Activated CD8-positive, alpha-beta memory T cell treated with anti-CD3 and anti-CD28 coated beads, Interleukin-2, amount 10 ng/mL, durations not matched to agents 7 days and 5 days (primary cell): ENCODE measurements around the gene DNAJB11. TPM values are rescaled to one million over a fixed set of nuclear protein-coding genes. Genes with fewer than 3 reads are reported as not detected.

ENCODE experiments used
- ATAC-seq: fragments of 150-1000 bp; cut with Tn5 transposase; one replicate; pipeline ENCODE4 v1.10.0; 2021; ENCODE audit warnings: moderate library complexity
- CTCF ChIA-PET: fragments of 350-600 bp; sonication (Branson Sonifier 250); formaldehyde crosslinking; loops from one replicate; lab custom pipeline; 2021; ENCODE audit warnings: antibody characterized with exemption; lab: Charles Lee
- DNase-seq: peaks from one replicate; pipeline ENCODE4 v3.0.0-alpha.2; 2020
- H3K27ac Mint-ChIP-seq: one replicate; pipeline ENCODE4 v1.8.0; 2021; ENCODE audit warnings: mild to moderate bottlenecking, mixed read lengths
- H3K27me3 Mint-ChIP-seq: one replicate; pipeline ENCODE4 v1.8.0; 2021; ENCODE audit warnings: mixed read lengths
- H3K36me3 Mint-ChIP-seq: one replicate; pipeline ENCODE4 v1.8.0; 2021; ENCODE audit warnings: mild to moderate bottlenecking, mixed read lengths
- H3K4me1 Mint-ChIP-seq: one replicate; pipeline ENCODE4 v1.8.0; 2021; ENCODE audit warnings: mixed read lengths
- H3K4me3 Mint-ChIP-seq: one replicate; pipeline ENCODE4 v1.8.0; 2021; ENCODE audit warnings: mild to moderate bottlenecking, moderate library complexity, mixed read lengths
- H3K9me3 Mint-ChIP-seq: one replicate; pipeline ENCODE4 v1.8.0; 2022; ENCODE audit warnings: low read depth, mixed read lengths
- total RNA-seq, 2 experiments: library from RNA; stranded (reverse); gene quantifications; one replicate each; pipeline ENCODE4 v1.2.3, GENCODE V29; 2021

DNAJB11 gene
- total RNA-seq, 2 experiments from 2014 or later, result 48.6 to 61.3 TPM

DNA sequence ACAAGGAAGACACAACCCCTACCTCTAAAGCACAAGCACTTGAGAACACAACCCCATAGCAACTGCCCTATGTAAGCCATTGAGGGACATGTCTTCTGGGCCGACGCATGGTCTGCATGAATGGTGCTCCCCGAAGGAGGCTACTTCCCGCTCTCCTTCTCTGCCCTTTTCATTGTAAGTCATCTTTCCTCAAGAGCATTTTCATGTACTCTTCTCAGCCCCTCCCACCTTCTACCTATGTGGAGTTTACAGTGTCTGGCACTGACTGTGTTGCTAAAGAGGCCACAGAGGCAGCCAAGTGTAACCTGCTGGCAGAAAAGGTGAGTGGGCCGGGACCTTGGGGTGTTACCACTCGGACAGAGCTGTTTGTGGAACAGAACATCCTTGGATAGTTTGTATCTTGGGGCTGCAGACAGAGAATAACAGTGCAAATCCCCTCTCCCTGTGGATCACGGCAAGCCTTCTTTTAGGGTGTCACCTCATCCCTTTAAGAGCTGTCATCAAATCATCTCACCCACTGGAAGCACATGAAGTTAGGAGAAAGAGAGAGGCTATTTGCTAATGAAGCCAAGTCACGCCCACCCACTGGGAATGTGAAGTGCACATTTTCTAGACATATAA lies 47.9 kb downstream of the DNAJB11 start:
- DNase-seq, result no peak
- Mint-ChIP-seq H3K27me3 (peaks cover 48% of the 10 kb centered on the region), H3K27ac (no peak overlapping the region)

DNA sequence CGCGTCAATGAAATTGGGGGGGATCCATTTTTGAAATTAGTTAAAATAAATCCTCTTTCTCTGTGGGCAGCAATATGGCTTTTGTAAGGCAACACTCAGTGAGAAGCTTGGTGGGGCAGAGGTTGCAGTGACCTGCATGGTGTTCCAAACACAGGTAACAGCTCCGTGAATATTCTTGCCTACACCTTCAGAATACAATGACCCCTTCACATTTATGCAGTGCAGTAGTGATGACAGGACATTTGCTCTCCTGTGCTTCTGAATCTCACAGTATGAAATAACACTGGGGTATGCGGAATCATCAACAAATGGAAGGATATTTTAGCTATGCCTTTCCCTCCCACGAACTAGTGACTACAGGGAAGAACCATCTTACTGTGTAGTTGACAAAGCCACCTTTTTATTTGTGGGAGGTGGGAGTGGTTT lies 49.3 kb downstream of the DNAJB11 start:
- no peak overlapping the region for H3K27ac Mint-ChIP-seq

More for the DNA sequence above, 47.9 kb downstream of the DNAJB11 start:
- CTCF ChIA-PET, result interaction anchor here (1.2 to 8.1 kb wide), 5 partner anchors 7 to 546 kb away, joined by 5 to 106 read pairs (median 11); no protein-coding TSS in a partner anchor
- no peaks in the 10 kb centered on the region for H3K9me3 Mint-ChIP-seq
- no peaks in the 10 kb centered on the region for H3K36me3 Mint-ChIP-seq
- peaks cover 21% of the 10 kb centered on the region for H3K4me1 Mint-ChIP-seq
- no peak overlapping the region for H3K4me3 Mint-ChIP-seq
- no peak for ATAC-seq

DNA sequence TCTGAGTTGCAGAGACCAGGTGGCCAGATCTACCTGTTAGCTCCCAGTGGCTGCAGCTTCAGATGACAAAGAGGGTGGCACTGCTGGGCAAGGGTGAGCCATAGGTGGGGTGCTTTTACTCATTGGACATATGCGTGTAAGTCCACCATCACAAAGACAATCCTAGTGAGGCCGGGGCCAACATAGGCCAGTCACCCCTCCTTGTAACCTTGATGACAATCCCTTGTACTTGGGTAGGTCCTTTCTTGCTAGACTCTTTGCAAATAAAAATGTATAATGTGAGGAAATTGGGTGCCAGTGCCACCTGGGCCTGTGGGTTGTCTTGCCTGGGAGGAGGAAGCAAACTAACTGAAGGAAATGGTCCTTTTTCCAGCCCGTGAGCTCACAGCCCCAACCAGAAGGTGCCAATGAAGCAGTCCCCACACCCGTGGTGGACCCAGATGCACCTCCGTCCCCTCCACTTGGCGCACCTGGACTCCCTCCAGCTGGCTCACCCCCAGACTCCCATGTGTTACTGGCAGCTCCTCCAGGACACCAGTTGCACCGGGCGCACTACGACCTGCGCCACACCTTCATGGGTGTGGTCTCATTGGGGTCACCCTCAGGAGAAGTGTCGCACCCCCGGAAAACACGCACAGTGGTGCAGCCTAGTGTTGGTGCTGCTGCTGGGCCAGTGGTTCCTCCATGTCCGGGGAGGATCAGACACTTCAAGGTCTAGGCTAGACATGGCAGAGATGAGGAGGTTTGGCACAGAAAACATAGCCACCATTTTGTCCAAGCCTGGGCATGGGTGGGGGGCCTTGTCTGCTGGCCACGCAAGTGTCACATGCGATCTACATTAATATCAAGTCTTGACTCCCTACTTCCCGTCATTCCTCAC lies 49.9 kb downstream of the DNAJB11 start:
- CTCF ChIA-PET, result interaction anchor here (0.7 to 1.2 kb wide), 4 partner anchors 10 to 325 kb away, joined by 3 to 8 read pairs (median 3); no protein-coding TSS in a partner anchor
- DNase-seq, result no peak
- no peak overlapping the region for H3K27ac Mint-ChIP-seq

More for the DNA sequence above, 49.3 kb downstream of the DNAJB11 start:
- ATAC-seq (no peak), DNase-seq (no peak)
- H3K9me3 Mint-ChIP-seq, result no peaks in the 10 kb centered on the region
- peaks cover 15% of the 10 kb centered on the region for H3K4me1 Mint-ChIP-seq
- no peak overlapping the region for H3K4me3 Mint-ChIP-seq
- no peaks in the 10 kb centered on the region for H3K36me3 Mint-ChIP-seq
- H3K27me3 Mint-ChIP-seq, result peaks cover 41% of the 10 kb centered on the region
- CTCF ChIA-PET, result interaction anchor here (1.0 to 1.2 kb wide), 2 partner anchors 10 to 202 kb away, joined by 3 to 8 read pairs; no protein-coding TSS in a partner anchor

DNA sequence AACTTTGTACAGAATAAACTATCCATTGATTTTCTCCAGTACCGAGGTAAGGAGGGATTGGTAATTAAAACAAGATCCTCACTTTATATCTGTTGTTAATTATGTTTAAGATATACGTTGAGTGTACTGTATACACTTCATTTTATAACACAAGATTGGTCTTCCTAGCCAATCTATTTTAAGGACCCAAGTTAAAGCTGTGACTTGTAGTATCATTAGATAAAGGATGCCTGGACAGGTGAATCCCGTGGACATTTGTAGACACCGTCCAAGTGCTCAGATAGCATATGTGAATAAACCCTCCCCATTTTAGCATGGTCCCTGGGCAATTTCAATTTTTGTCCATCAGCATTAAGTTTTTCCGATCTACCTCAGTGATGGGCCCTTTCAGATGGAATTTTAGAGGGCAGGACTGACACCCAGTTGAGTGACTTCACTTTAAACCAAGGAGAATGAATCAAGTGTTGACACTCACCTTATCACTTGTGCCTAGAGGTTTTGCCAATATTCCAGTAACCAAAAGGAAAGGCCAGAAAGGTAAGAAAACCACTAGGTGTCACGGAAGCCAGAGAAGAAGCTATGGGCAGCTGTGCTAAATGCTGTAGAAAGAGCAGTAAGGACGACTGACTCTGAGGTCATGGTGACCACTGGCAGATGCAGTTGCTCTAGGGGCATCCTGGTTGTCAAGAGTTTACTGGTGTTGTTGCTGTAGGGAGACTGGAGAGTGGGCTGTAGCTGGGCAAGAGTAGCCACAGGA lies 51.6 kb downstream of the DNAJB11 start:
- DNase-seq (no peak), ATAC-seq (no peak)
- Mint-ChIP-seq H3K9me3 (no peaks in the 10 kb centered on the region), H3K27me3 (peaks cover 36% of the 10 kb centered on the region), H3K4me1 (peaks cover 5% of the 10 kb centered on the region), H3K4me3 (no peak overlapping the region), H3K36me3 (no peaks in the 10 kb centered on the region), H3K27ac (no peak overlapping the region)
- CTCF ChIA-PET, result interaction anchor here (1.2 kb wide), 1 partner anchor 8 kb away, joined by 3 read pairs; no protein-coding TSS in a partner anchor

More for the DNA sequence above, 49.9 kb downstream of the DNAJB11 start:
- Mint-ChIP-seq H3K4me1 (peaks cover 13% of the 10 kb centered on the region), H3K4me3 (no peak overlapping the region), H3K27me3 (peaks cover 39% of the 10 kb centered on the region), H3K9me3 (no peaks in the 10 kb centered on the region), H3K36me3 (no peaks in the 10 kb centered on the region)
- ATAC-seq, result no peak

DNA sequence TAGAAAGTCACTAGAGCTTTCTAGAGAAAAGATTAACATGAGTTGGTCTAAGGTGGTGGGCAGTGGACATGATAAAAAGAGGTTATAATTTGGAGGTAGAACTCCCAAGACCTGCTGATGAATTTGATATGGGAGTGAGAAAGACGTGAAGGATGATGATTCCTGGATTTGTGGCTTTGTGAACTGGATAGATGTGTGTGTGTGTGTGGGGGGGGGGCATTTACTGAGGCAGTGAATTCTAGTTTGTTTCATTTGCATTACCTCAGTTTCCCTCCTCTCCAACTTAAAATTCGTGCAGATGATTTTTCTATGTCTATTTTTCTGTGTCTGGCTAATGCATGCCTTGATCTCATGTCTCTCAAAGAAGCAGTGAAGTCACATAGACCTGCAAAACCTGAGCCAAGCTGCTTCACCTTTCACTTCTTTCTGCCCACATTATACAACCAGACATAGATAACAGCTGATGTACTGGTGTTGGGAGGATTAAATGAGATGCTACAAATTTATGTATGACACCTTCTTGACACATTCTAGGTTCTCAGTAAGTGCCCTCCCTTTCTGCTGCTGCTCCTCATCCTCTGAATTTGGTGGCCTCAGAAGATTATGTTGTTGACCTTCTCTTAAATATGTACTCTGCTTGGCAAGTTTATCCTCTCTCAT lies 52.3 kb downstream of the DNAJB11 start:
- H3K36me3 Mint-ChIP-seq, result no peaks in the 10 kb centered on the region
- DNase-seq, result no peak
- H3K9me3 Mint-ChIP-seq, result no peaks in the 10 kb centered on the region
- ATAC-seq, result no peak
- CTCF ChIA-PET, result interaction anchor here (1.2 kb wide), 1 partner anchor 9 kb away, joined by 3 read pairs; no protein-coding TSS in a partner anchor
- no peak overlapping the region for H3K27ac Mint-ChIP-seq
- no peak overlapping the region for H3K4me3 Mint-ChIP-seq
- H3K27me3 Mint-ChIP-seq, result peaks cover 30% of the 10 kb centered on the region
- no peaks in the 10 kb centered on the region for H3K4me1 Mint-ChIP-seq

DNA sequence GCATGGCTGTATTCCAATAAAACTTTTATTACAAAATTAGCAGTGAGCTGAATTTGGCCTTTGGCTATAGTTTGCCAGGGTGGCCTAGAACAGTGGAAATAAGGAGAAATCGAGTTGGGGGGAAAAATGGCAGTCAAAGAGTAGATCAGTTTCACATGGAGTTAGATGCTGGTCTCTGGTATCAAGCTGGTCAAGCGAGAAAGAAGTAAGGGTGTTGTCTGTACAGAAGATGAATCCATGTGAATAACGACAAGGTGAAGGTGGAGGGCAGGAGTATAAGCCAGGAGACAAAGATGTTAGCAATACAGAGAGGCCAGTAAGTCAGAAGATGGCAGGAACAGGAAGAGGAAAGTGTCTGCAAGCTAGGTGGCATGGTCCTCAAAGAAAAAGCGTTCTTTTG lies 54.1 kb downstream of the DNAJB11 start:
- H3K4me1 Mint-ChIP-seq, result no peaks in the 10 kb centered on the region
- ATAC-seq (no peak), DNase-seq (no peak)
- H3K4me3 Mint-ChIP-seq, result no peak overlapping the region
- CTCF ChIA-PET, result interaction anchor here (3.6 kb wide), 1 partner anchor 8 kb away, joined by 31 read pairs; no protein-coding TSS in a partner anchor
- no peaks in the 10 kb centered on the region for H3K9me3 Mint-ChIP-seq
- no peaks in the 10 kb centered on the region for H3K36me3 Mint-ChIP-seq
- peaks cover 25% of the 10 kb centered on the region for H3K27me3 Mint-ChIP-seq
- H3K27ac Mint-ChIP-seq, result no peak overlapping the region

DNA sequence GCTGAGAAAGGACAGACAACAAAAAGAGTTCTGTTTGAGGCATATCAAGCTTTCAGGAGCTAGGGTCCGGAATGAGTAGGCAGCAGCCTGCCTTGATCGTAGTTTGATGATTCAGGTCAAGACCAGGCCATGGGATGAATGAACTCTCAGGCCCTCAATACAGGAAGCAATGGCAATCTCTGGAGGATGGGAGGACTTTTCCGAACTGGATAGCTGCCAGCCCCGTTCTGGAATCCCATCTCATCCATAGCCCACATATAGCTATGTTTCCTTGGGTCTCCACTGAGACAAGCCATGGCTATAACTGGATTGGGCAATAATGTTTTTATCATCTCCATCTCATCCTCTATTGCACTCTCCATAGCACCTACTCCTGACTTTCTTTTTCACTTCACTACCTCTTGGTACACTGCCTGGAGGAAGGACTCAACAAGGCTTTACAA lies 55.1 kb downstream of the DNAJB11 start:
- H3K4me3 Mint-ChIP-seq, result no peak overlapping the region
- peaks cover 29% of the 10 kb centered on the region for H3K27me3 Mint-ChIP-seq
- CTCF ChIA-PET, result interaction anchor here (3.6 kb wide), 1 partner anchor 9 kb away, joined by 31 read pairs; no protein-coding TSS in a partner anchor
- no peaks in the 10 kb centered on the region for H3K4me1 Mint-ChIP-seq
- H3K27ac Mint-ChIP-seq, result no peak overlapping the region
- H3K36me3 Mint-ChIP-seq, result no peaks in the 10 kb centered on the region
- DNase-seq (no peak), ATAC-seq (no peak)
- no peaks in the 10 kb centered on the region for H3K9me3 Mint-ChIP-seq

DNA sequence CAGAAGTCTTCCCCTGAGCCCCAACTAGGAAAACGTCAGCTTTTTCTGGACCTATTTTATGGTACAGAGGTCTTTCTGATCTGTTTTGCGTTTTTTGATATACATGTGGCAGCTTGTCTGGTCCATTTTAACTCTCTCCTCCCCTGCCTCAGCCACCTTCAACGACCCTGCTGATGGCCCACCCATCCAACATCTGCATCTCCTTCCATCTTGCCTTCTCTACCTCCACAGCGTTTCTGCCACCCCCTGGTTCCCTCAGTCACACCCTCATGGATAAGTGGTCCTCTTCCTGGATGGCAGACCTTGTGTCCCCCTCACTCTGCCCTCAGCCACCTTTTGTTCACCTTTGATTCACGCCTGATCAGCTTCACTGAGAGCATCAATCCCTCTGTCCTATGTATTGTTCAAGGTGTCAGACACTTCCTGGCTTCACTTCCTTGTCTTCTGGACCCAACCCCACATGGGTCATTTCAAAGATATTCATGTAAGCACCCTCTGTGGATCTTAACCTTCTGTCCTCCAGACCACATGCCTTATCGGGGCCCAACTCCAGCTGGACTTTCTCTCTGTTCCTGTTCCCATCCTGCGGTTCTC lies 55.8 kb downstream of the DNAJB11 start:
- ATAC-seq (no peak), DNase-seq (no peak)
- no peaks in the 10 kb centered on the region for H3K4me1 Mint-ChIP-seq
- no peaks in the 10 kb centered on the region for H3K36me3 Mint-ChIP-seq
- CTCF ChIA-PET, result interaction anchor here (3.6 kb wide), 1 partner anchor 10 kb away, joined by 31 read pairs; no protein-coding TSS in a partner anchor
- peaks cover 29% of the 10 kb centered on the region for H3K27me3 Mint-ChIP-seq
- H3K9me3 Mint-ChIP-seq, result no peaks in the 10 kb centered on the region
- H3K4me3 Mint-ChIP-seq, result no peak overlapping the region
- H3K27ac Mint-ChIP-seq, result no peak overlapping the region

DNA sequence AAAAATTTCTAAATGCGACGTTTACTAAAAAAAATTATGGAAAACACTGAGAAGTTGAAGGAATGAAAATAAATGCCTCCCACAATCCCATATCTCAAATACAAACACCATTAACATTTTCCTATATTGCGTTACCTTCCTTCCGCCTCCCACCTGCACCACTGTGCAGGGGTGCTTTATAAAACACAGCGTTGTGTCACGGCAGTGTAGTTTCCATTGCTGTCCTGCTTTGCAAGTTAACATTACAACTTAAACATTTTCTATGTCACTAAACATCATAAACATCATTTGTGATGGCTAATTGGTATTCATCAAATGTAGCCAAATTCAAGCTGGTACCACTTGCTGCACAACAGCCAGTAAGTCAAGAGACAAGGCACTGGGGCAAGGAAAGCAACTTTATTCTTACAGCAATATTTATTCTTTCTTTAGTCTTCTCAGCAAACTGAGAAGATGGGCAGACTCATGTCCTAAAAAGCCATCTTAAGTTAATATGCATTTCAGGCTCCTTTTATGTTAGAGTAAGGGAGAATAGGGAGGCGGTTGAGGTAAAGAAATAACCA lies 57.4 kb downstream of the DNAJB11 start:
- ATAC-seq, result no peak
- peaks cover 20% of the 10 kb centered on the region for H3K27me3 Mint-ChIP-seq
- no peaks in the 10 kb centered on the region for H3K9me3 Mint-ChIP-seq
- no peak for DNase-seq
- no peaks in the 10 kb centered on the region for H3K36me3 Mint-ChIP-seq
- no peak overlapping the region for H3K27ac Mint-ChIP-seq
- H3K4me1 Mint-ChIP-seq, result no peaks in the 10 kb centered on the region
- CTCF ChIA-PET, result no interaction called here
- no peak overlapping the region for H3K4me3 Mint-ChIP-seq

DNA sequence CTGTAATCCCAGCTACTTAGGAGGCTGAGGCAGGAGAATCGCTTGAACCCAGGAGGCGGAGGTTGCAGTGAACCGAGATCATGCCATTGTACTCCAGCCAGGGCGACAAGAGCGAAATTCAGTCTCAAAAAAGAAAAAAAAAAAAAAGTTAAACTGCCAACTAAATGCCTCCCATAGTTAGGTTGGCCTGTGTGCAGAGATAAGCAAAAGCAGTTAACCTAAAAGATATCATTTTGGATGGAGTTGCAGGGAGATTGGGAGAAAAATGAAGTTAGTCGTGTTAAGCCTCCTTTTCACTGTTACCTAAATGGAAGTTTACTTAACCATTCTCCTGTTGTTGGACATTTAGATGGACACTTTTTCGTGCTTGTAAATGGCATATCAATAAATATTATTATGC lies 58.2 kb downstream of the DNAJB11 start:
- CTCF ChIA-PET, result interaction anchor here (2.9 kb wide), 1 partner anchor 11 kb away, joined by 9 read pairs; no protein-coding TSS in a partner anchor

DNA sequence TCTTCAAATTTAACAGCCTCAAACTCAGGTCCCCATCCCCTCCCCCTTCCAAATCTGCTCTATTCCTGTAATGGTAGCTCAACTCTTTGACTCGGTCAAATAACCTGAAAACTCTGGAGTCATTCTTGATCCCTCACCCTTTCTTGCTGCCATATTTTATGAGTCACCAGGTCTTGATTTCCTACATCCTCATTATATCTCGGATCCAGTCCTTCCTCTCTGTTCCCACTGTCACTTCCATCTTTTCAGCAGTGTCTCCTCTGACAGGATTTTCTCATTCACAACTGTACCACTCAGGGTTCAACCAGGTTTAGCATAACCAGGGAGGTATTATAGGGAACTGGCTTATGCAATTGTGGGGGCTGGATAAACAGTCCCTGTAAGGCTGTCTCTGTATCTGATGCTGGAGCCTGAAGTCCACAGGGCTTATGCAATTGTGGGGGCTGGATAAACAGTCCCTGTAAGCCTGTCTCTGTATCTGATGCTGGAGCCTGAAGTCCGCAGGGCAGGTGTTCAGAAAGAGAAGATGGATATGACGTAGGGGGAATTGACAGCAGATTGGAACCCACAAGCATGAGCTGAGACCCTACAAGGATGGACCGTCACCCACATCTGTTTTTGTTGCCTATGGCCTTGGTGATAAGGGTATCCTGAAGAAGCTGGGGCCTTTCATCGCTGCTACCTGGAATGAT lies 60.6 kb downstream of the DNAJB11 start:
- peaks cover 21% of the 10 kb centered on the region for H3K27me3 Mint-ChIP-seq
- no peak overlapping the region for H3K4me3 Mint-ChIP-seq
- H3K27ac Mint-ChIP-seq, result no peak overlapping the region
- DNase-seq (no peak), ATAC-seq (no peak)
- no peaks in the 10 kb centered on the region for H3K4me1 Mint-ChIP-seq
- CTCF ChIA-PET, result interaction anchor here (2.9 kb wide), 1 partner anchor 14 kb away, joined by 9 read pairs; no protein-coding TSS in a partner anchor
- H3K9me3 Mint-ChIP-seq, result no peaks in the 10 kb centered on the region
- H3K36me3 Mint-ChIP-seq, result no peaks in the 10 kb centered on the region

More for the DNA sequence above, 58.2 kb downstream of the DNAJB11 start:
- ATAC-seq (no peak), DNase-seq (no peak)
- no peaks in the 10 kb centered on the region for H3K4me1 Mint-ChIP-seq
- no peak overlapping the region for H3K4me3 Mint-ChIP-seq
- no peak overlapping the region for H3K27ac Mint-ChIP-seq
- no peaks in the 10 kb centered on the region for H3K36me3 Mint-ChIP-seq
- no peaks in the 10 kb centered on the region for H3K9me3 Mint-ChIP-seq
- peaks cover 15% of the 10 kb centered on the region for H3K27me3 Mint-ChIP-seq
